Forelimb muscle (tissue), 1 donor: ENCODE measurements around the gene BUB1B. TPM values are rescaled to one million over a fixed set of nuclear protein-coding genes. Genes with fewer than 3 reads are reported as not detected.
"Not testable (repeated sequence)": the region's sequence is repeated elsewhere in the genome, so short reads cannot be mapped to it uniquely, and the experiment has no call there.

ENCODE experiments used
- DNase-seq: peaks from one replicate; pipeline ENCODE4 v3.0.0-alpha.2; 2013; ENCODE audit warnings: low read depth
- polyA plus RNA-seq: library from polyadenylated mRNA; unstranded; fragments of 120-200 nt; gene quantifications from one replicate; pipeline ENCODE4 v1.2.1, GENCODE V29; 2013; ENCODE audit not compliant: insufficient read length

BUB1B gene
- polyA plus RNA-seq, 1 donor, result 8.8 TPM

- no peak for DNase-seq
Observed at GRCh38 chr15:40136470-40137302, 24.2 kb upstream of the BUB1B start.

DNA sequence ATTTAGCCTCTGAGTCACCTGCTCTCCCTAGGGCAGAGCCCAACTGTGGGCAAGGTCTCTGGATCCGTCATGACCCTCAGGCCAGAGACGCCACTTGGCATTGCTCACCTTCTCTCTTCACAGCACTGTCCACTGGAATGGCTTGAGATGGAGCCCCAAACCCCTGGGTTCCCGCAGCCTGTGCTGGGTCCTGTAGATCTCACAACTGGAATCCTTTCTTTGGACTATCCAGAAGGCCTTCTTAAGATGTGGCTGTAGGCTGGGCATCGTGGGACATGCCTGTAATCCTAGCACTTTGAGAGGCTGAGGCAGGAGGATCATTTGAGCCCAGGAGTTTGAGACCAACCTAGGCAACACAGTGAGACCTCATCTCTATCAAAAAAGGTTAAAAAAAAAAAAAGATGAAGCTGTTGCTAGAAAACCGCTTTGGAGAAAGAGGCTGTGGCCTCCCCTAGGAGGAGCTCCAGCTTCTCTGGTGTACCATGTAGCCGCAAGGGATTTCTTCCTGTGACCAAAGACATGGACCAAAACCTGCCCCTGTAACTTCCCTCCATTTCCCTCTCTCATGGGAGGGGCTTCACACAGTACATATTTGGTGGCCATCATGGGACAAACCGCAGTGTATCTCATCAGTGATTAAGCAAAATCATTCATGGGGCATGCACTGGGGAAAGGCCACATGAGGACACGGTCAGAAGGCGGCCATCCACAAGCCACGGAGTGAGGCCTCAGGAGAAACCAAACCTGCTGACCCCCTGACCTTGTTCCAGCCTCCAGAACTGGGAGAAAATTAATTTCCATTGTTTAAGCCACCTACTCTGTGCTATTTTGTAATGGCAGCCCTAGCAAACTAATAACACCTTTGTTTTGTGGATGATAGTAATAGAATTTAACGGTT, 23.3 kb upstream of the BUB1B start:
- no peak for DNase-seq

DNA sequence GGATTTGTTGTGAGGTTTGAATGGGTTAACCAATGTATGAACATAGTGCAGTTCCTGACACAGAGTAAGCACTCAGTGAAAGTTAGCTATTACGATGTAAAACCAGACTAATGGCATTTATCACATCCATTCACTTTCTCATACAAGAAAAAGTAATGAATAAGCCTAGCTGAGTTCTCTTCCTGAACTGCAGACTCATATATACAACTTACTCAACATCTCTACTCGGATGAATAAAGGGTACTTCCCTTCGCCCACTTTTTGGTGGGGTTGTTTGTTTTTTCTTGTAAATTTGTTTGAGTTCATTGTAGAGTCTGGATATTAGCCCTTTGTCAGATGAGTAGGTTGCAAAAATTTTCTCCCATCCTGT, 22.7 kb upstream of the BUB1B start:
- not testable (repeated sequence) for DNase-seq

DNA sequence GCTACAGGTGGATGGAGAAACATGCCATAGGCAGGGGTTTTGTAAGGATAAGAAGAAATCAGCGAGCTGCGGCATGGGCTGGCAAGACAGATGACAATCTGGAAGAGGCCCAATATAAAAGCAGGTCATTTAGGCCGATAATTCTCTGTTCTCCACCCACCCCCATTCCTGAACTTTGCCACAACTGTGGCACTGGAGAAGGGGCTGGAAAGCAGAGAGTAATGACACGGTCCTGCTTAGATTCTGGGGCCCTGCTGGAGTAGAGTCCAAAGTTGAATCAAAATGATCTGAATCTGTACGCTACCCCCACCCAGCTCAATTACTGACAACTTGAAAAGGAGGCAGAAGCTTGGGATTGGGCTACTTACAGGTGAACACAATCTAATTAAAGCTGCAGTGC, 18.4 kb upstream of the BUB1B start:
- DNase-seq, result no peak

- DNase-seq, result no peak
Observed at GRCh38 chr15:40146037-40146436, 14.8 kb upstream of the BUB1B start.

DNA sequence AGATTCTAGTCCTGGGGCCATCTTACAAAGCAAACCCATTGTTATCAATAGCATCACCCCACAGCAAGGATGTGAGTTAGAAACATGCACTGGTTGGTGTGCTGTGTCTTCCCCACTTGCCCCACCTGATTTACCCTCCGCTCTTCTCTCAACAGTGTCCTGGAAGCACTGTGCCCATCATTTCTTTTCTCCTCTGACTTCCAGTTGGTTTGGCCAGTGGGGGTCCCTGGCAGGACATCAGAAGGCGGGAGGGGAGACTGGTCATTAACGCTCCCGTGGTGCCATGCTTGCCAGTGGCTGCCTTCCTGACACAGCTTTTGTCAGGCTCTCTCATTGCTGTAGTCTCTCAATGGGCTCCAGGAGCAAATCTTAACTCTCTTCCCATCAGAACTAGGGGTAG, 11.5 kb upstream of the BUB1B start:
- DNase-seq, result no peak

- DNase-seq, result no peak
Observed at GRCh38 chr15:40150163-40150925, 10.5 kb upstream of the BUB1B start.

DNA sequence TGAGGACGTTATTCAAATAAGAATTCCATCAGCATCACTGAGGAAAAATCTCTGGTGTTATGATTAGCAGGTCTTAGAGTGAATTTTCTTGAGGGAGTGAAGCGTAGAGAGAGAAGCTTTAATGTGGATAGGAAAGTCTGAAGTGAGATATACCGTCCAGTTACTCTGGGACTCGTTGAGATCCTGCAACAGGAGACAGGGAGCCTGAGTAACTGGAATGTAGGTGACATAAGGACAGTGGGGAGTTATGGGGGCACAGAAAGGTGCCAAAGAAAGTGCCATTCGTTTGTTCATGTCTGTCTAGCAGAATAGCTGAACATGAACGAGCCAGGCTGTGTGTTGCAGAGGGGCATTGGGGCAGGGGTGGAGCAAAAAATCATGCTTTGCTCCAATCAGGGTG, 9.4 kb upstream of the BUB1B start:
- no peak for DNase-seq

DNA sequence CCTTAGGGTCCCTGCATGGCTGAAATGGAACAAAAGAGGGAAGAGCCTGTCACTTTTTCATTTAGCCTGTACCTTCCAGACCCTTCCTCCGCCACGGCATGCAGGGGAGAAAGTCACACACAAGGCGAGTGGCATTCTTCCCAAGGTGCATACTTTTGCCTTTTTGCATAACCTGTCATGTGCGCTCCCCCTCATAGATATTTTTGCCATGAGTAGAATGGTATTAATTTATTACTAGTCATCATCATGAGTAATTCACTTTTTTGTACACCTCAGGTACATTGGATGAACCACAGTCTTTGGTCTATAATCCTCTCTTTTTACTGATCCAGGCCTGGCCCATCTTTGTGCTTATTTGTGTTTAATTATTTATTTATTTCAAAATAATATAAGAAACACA, 8.9 kb upstream of the BUB1B start:
- DNase-seq, result no peak

DNA sequence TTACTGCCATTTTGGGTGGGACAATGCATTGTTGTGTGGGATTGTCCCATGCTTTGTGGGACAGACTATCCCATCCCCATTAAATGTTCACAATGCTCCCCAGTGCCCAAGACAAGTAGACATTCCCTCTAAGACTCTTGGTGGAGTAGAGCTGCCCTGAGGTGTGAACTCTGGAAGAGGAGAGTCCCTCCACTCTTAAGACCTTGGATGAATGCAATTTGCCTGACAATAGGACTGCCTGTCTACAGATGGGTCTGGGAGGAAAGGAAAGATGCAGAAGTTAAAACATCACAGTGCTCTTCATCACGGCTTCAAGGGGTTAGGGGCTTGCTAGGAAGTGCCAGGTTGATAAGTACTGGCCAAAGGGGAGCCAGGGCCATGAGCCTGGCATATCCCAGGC, 6.0 kb upstream of the BUB1B start:
- DNase-seq, result not testable (repeated sequence)

GRCh38 chr15:40155270-40155910, 5.5 kb upstream of the BUB1B start:
- no peak for DNase-seq

DNA sequence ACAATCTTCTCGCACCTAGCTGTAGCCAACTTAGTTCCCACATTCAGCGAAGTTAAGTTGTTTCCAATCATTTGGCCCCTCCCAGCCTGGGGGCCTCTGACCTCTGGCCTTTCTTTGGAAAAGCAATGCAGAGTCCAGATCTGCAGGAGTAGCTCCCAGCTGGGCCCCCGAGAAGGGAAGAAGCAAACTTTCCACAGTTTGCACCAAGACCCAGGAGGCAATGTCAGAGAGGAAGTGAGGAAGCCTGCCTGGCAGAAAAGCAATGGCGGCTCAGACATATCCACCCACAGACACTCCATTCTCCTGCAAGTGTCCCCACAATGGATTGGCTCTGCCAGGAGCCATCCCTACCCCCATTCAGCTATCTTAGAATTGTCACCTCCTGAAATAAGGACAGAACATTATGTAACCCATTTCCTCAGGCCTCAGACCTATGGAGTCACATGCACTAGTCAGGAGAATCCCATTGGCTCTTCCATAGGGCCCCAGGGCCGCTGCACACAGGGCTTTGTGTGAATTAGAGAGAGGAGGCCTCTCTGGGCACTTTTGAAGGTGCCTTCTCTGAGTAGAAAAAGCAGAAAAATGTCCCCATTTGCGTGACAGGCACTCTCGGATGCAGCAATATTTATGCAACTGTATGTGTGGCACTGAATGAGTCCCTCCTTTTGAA, 3.0 kb upstream of the BUB1B start:
- DNase-seq, result no peak

GRCh38 chr15:40160021-40160420, 848 bp upstream of the BUB1B start:
- no peak for DNase-seq

- DNase-seq, result no peak
Observed at GRCh38 chr15:40161693-40162391, 973 bp downstream of the BUB1B start.

GRCh38 chr15:40162552-40162951, 1.7 kb downstream of the BUB1B start:
- DNase-seq, result no peak

DNA sequence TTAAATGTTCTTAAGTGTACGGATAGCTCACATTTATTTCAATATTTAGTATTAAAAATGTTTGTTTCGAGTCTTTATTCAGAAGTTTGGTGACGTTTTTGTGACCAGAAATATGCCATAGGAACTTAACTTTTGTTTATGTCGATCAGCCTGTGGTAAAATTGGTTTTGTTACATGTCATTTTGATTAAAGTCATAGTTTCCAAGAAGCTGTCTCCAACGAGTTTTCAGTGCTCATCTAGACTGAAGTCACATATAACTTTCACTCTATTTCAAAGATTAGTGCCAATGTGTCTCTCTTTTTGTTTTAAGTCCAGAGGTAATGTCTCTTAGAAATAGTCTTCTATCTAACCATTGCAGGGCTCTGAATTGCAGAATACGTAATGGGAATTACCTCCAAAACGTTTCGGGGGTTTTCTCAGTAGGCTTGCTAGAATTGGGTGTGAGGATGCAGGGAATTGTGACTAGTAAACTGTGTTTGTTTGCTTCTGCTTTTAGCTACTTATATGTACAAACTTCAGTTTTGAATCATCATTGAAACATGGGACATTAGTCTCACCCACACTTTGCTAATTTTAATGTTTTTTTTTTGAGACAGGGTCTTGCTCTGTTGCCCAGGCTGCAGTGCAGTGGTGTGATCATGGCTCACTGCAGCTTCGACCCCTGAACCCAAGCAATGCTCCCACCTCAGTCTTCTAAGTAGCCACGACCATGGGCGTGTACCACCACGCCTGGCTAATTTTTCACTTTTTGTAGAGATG, 3.0 kb downstream of the BUB1B start:
- DNase-seq, result no peak

- not testable (repeated sequence) for DNase-seq
Observed at GRCh38 chr15:40167374-40167773, 6.5 kb downstream of the BUB1B start.

DNA sequence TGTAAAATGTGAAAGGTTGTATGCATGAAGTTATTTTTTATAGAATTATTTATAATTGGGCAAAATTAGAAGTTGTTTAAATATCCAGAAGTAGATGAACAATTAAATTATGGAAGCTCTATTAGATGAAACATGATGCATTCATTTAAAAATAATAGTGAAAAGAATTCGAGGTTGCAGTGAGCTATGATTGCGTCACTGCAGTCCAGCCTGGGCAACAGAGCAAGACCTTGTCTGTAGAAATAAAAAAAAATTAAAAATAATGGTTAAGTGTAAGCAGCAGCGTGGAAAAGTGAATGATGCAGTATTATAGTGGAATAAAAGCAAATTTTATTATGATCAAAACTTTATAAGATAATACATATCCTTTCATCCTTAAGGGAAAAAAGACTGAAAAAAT, 14.3 kb downstream of the BUB1B start:
- no peak for DNase-seq

GRCh38 chr15:40182358-40183029, 21.6 kb downstream of the BUB1B start:
- no peak for DNase-seq
